H1 (cell line): ENCODE data around the gene SDF2L1. TPM values are rescaled to one million over a fixed set of nuclear protein-coding genes. Genes with fewer than 3 reads are reported as not detected.

Experiments
- CTCF ChIA-PET: fragments of 300-600 bp; sonication (Branson Sonifier 250); formaldehyde crosslinking; loops from one replicate; lab custom pipeline; 2021; ENCODE audit not compliant: partially characterized antibody; lab: Charles Lee
- POLR2A ChIA-PET: fragments of 300-600 bp; sonication (Branson Sonifier 250); formaldehyde crosslinking; loops from one replicate; lab custom pipeline; 2021; ENCODE audit warnings: inconsistent platforms; ENCODE audit not compliant: partially characterized antibody; lab: Charles Lee
- DNase-seq, 2 experiments: peaks; one replicate each; pipeline versions ENCODE4 v3.0.0 to v3.0.0-alpha.2; 2010 to 2022; ENCODE audit warnings: low spot score in 2 of 2, low read depth in 1 of 2, mixed read lengths in 1 of 2
- FAIRE-seq: peaks from 2 replicates; lab custom pipeline; 2011; peaks lifted over from hg19 to GRCh38; lab: Jason Lieb, UNC
- H2AFZ ChIP-seq: 2 replicates; pipeline ENCODE4 v1.8.1; 2012; ENCODE audit warnings: low read length, inconsistent platforms
- H2AK5ac ChIP-seq: 2 replicates; pipeline ENCODE4 v1.6.1; 2013; ENCODE audit warnings: low read depth, low read length
- H2BK120ac ChIP-seq: replicated peaks from 2 replicates; pipeline ENCODE3; 2013; ENCODE audit warnings: low read depth, low read length, inconsistent platforms
- H2BK12ac ChIP-seq: 2 replicates; pipeline ENCODE4 v1.6.1; 2013; ENCODE audit warnings: low read depth, low read length
- H2BK15ac ChIP-seq: 2 replicates; pipeline ENCODE4 v1.6.1; 2013; ENCODE audit warnings: low read length
- H2BK20ac ChIP-seq: 2 replicates; pipeline ENCODE4 v1.6.1; 2013; ENCODE audit warnings: low read length
- H2BK5ac ChIP-seq: 2 replicates; pipeline ENCODE4 v1.6.1; 2013; ENCODE audit warnings: low read depth, low read length
- H3K14ac ChIP-seq: 2 replicates; pipeline ENCODE4 v1.6.1; 2013; ENCODE audit warnings: inconsistent platforms; ENCODE audit not compliant: insufficient read length
- H3K18ac ChIP-seq: 2 replicates; pipeline ENCODE4 v1.6.1; 2013; ENCODE audit warnings: low read length; ENCODE audit errors: extremely low read depth
- H3K23ac ChIP-seq: 2 replicates; pipeline ENCODE4 v1.6.1; 2013; ENCODE audit warnings: inconsistent platforms; ENCODE audit not compliant: insufficient read length
- H3K23me2 ChIP-seq: 2 replicates; pipeline ENCODE4 v1.6.1; 2013; ENCODE audit warnings: low read depth, low read length
- H3K27ac ChIP-seq: 2 replicates; pipeline ENCODE4 v1.6.1; 2011; ENCODE audit warnings: low read depth, low read length, inconsistent platforms
- H3K27me3 ChIP-seq, 4 experiments: replicated peaks in 1 of 4; 1 replicate in 1 of 4; 2 replicates in 3 of 4; pipeline versions ENCODE4 v1.6.1 to v1.8.1; 2011 to 2013; ENCODE audit warnings: low read length in 3 of 4, mild to moderate bottlenecking in 3 of 4, inconsistent platforms in 2 of 4, mixed read lengths in 2 of 4, moderate library complexity in 1 of 4; ENCODE audit not compliant: control insufficient read depth in 3 of 4, insufficient read depth in 3 of 4; ENCODE audit errors: extremely low read depth in 1 of 4
- H3K36me3 ChIP-seq, 4 experiments: 2 replicates each; pipeline versions ENCODE4 v1.6.1 to v1.8.1; 2011 to 2013; ENCODE audit warnings: mild to moderate bottlenecking in 4 of 4, low read length in 3 of 4, moderate library complexity in 2 of 4, control low read depth in 1 of 4, inconsistent platforms in 1 of 4; ENCODE audit not compliant: insufficient read depth in 4 of 4, control insufficient read depth in 2 of 4
- H3K4ac ChIP-seq: replicated peaks from 2 replicates; pipeline ENCODE3; 2013; ENCODE audit warnings: low read length, low read depth, mixed read lengths, inconsistent platforms; ENCODE audit not compliant: insufficient read length
- H3K4me1 ChIP-seq, 4 experiments: replicated peaks in 1 of 4; 1 replicate in 1 of 4; 2 replicates in 3 of 4; pipeline versions ENCODE4 v1.6.1 to v1.8.1; 2011 to 2013; ENCODE audit warnings: low read length in 3 of 4, inconsistent platforms in 2 of 4, mixed read lengths in 1 of 4; ENCODE audit not compliant: insufficient read depth in 4 of 4, control insufficient read depth in 3 of 4
- H3K4me2 ChIP-seq, 2 experiments: 2 replicates each; pipeline versions ENCODE4 v1.6.1 to v1.8.1; 2011 to 2013; ENCODE audit warnings: low read depth in 2 of 2, low read length in 2 of 2, control low read depth in 1 of 2, inconsistent platforms in 1 of 2, mild to moderate bottlenecking in 1 of 2; ENCODE audit not compliant: insufficient read depth in 1 of 2
- H3K4me3 ChIP-seq, 4 experiments: fragments of 200-600, 300-600 bp in 1 of 4; sonication (generic), shearing (Covaris generic), sonication (Bioruptor Twin) in 1 of 4; 2 replicates each; pipeline versions ENCODE4 v1.5.1 to v1.8.1; 2011 to 2016; ENCODE audit warnings: low read length in 4 of 4, low read depth in 3 of 4, control low read depth in 2 of 4, inconsistent platforms in 2 of 4, mild to moderate bottlenecking in 2 of 4, mixed read lengths in 1 of 4, moderate library complexity in 1 of 4; ENCODE audit not compliant: insufficient read depth in 2 of 4; ENCODE audit errors: extremely low read depth in 1 of 4
- H3K56ac ChIP-seq: replicated peaks from 2 replicates; pipeline ENCODE3; 2013; ENCODE audit warnings: low read depth, mild to moderate bottlenecking, mixed read lengths, low read length, inconsistent platforms; ENCODE audit not compliant: insufficient read length
- H3K79me1 ChIP-seq: 2 replicates; pipeline ENCODE4 v1.6.1; 2013; ENCODE audit warnings: low read depth, low read length, control low read depth
- H3K79me2 ChIP-seq, 2 experiments: 2 replicates each; pipeline versions ENCODE4 v1.6.1 to v1.8.1; 2012 to 2013; ENCODE audit warnings: low read length in 2 of 2, mild to moderate bottlenecking in 2 of 2, inconsistent platforms in 1 of 2; ENCODE audit not compliant: insufficient read depth in 2 of 2, control insufficient read depth in 1 of 2
- H3K9ac ChIP-seq, 4 experiments: replicated peaks in 1 of 4; 1 replicate in 1 of 4; 2 replicates in 3 of 4; pipeline versions ENCODE4 v1.6.1 to v1.8.1; 2011 to 2013; ENCODE audit warnings: low read depth in 3 of 4, low read length in 3 of 4, control low read depth in 2 of 4, mild to moderate bottlenecking in 2 of 4, moderate library complexity in 2 of 4, inconsistent platforms in 1 of 4; ENCODE audit errors: extremely low read depth in 1 of 4
- H3K9me3 ChIP-seq, 2 experiments: 2 replicates each; pipeline versions ENCODE4 v1.6.1 to v1.8.1; 2012 to 2013; ENCODE audit warnings: mild to moderate bottlenecking in 2 of 2, moderate library complexity in 2 of 2, control low read depth in 1 of 2, inconsistent platforms in 1 of 2, low read depth in 1 of 2, low read length in 1 of 2, mixed read lengths in 1 of 2; ENCODE audit not compliant: insufficient read depth in 2 of 2
- H4K20me1 ChIP-seq, 2 experiments: replicated peaks in 1 of 2; 2 replicates each; pipeline versions ENCODE3 to v1.8.1; 2011 to 2013; ENCODE audit warnings: inconsistent platforms in 2 of 2, low read length in 2 of 2, mild to moderate bottlenecking in 1 of 2; ENCODE audit not compliant: insufficient read depth in 2 of 2, control insufficient read depth in 1 of 2
- H4K5ac ChIP-seq: 2 replicates; pipeline ENCODE4 v1.6.1; 2013; ENCODE audit warnings: low read length, low read depth, mixed read lengths, inconsistent platforms; ENCODE audit not compliant: insufficient read length
- H4K8ac ChIP-seq: 2 replicates; pipeline ENCODE4 v1.8.0; 2013; ENCODE audit warnings: mild to moderate bottlenecking, moderate library complexity, low read length, inconsistent platforms; ENCODE audit not compliant: insufficient read depth; ENCODE audit errors: extremely low read depth
- H4K91ac ChIP-seq: replicated peaks from 2 replicates; pipeline ENCODE3; 2013; ENCODE audit warnings: low read length, mixed read lengths, inconsistent platforms; ENCODE audit not compliant: insufficient read length
- CTCF ChIP-seq, 3 experiments: IDR thresholded peaks; 1 replicate in 2 of 3; 2 replicates in 1 of 3; pipeline versions ENCODE4 v1.5.1 to v1.6.1; 2011; ENCODE audit warnings: low read length in 3 of 3, mild to moderate bottlenecking in 3 of 3, inconsistent platforms in 2 of 3, low read depth in 1 of 3, moderate library complexity in 1 of 3; ENCODE audit not compliant: insufficient read depth in 1 of 3; ENCODE audit errors: control extremely low read depth in 1 of 3
- TAF7 ChIP-seq: optimal IDR thresholded peaks from 2 replicates; pipeline ENCODE3; 2011; ENCODE audit warnings: low read depth, mild to moderate bottlenecking, inconsistent platforms, low read length, moderate library complexity, borderline replicate concordance
- WGBS, 2 experiments: shearing (Covaris generic) in 1 of 2; methylation state at CpG; one replicate each; pipeline versions ENCODE4 v1.1.6 to v1.1.7; 2013 to 2015; ENCODE audit warnings: low lambda C conversion rate in 2 of 2, mixed read lengths in 2 of 2, inconsistent platforms in 1 of 2, low coverage in 1 of 2, missing lambda C conversion rate in 1 of 2; ENCODE audit not compliant: insufficient replicate concordance in 2 of 2, insufficient coverage in 1 of 2, insufficient read length in 1 of 2; ENCODE audit errors: extremely low coverage in 1 of 2, missing lambda C conversion rate in 1 of 2; 5-methylcytosine and 5-hydroxymethylcytosine counted together
- polyA plus RNA-seq, 7 experiments: library from polyadenylated mRNA; depleted of rRNA in 3 of 7; stranded (reverse) in 5 of 7; unstranded in 2 of 7; fragments of >200 nt in 5 of 7; fragments of 200-250 nt in 2 of 7; gene quantifications; 1 replicate in 5 of 7; 2 replicates in 1 of 7; 4 replicates in 1 of 7; pipeline versions ENCODE4 v1.2.1 to v1.2.3, GENCODE V29; 2011 to 2013; ENCODE audit warnings: missing spikeins in 2 of 7, mixed read lengths in 2 of 7
- total RNA-seq: library from RNA; stranded (reverse); fragmentation: NEBNext Ultra II Directional; extraction: Animal tissue kit (Norgen Biotek cat#: 25700); gene quantifications from 2 replicates; pipeline ENCODE4 v1.2.1, GENCODE V29; 2021

The SDF2L1 gene
- total and polyA plus RNA-seq, 2 of the 8 experiments (the other 6 are each of a cell fraction or from before 2014, with no cell fraction given) = 51.1 to 59.6 TPM

GRCh38 chr22:21643533-21644357 is 1.6 kb downstream of the SDF2L1 start:
- Histone ChIP-seq H2AFZ (no peak overlapping the region), H3K18ac (no peak overlapping the region), H2AK5ac (no peak overlapping the region), H2BK15ac (no peak overlapping the region), H3K9me3 (no peaks in the 10 kb centered on the region), H4K20me1 (peaks cover 0 to 11% of the 10 kb centered on the region in 2 experiments), H4K91ac (no peak overlapping the region), H2BK20ac (no peak overlapping the region), H3K56ac (no peak overlapping the region), H3K27me3 (peaks cover 0 to 7% (median 1%) of the 10 kb centered on the region in 4 experiments; a peak in 3 of 7 replicates), H3K27ac (no peak overlapping the region), H3K9ac (no peak overlapping the region), H3K4me2 (peak overlapping the region; percentile 17 to 79; a peak in 3 of 4 replicates), H3K23me2 (peaks cover 5% of the 10 kb centered on the region; the same call in 1 of the 2 replicates), H3K23ac (no peak overlapping the region), H3K4ac (no peak overlapping the region), H3K36me3 (no peaks in the 10 kb centered on the region), H4K5ac (no peak overlapping the region), H2BK5ac (no peak overlapping the region), H3K79me2 (no peaks in the 10 kb centered on the region), H3K14ac (no peak overlapping the region), H2BK12ac (no peak overlapping the region), H3K79me1 (no peaks in the 10 kb centered on the region), H3K4me1 (peaks cover 0 to 5% (median 2%) of the 10 kb centered on the region in 4 experiments; a peak in 4 of 7 replicates), H2BK120ac (no peak overlapping the region), H3K4me3 (peak overlapping the region in 3 of 4 experiments; percentile 13 to 77 (median 27); a peak in 2 of 8 replicates), H4K8ac (peak overlapping the region; percentile 57)
- no peak for TF ChIP-seq TAF7
- TF ChIP-seq CTCF (IDR thresholded peaks at IDR 0.05; ENCODE audit: control extremely low read depth in 1 of 3, insufficient read depth in 1 of 3, low read depth in 1 of 3, low read length in 3 of 3) = peak in 2 of 3 experiments; percentile 24 to 38; a peak in 2 of 4 replicates
- POLR2A ChIA-PET = interaction anchor here (1.0 to 5.7 kb wide), 4 partner anchors 10 to 72 kb away, joined by 3 to 74 read pairs (median 23); partner anchors contain the start of genes CCDC116, PPIL2 and YDJC
- DNase-seq (no peak), FAIRE-seq (no peak)
- WGBS, 2 experiments = 92% methylated on average over 22 of the region's 22 CpGs; no CpG with 5 or more reads in 1 of the 2 experiments
- CTCF ChIA-PET = interaction anchor here (0.7 to 22.2 kb wide), 16 partner anchors 9 to 187 kb away, joined by 3 to 499 read pairs (median 11); partner anchors contain the start of genes CCDC116, PPIL2 and YDJC
